ENCODE measurements around the gene CACYBP.

GRCh38 chr1:175035865-175036264 is 36.1 kb downstream of the CACYBP start:
- TF ChIP-seq KDM1A (IDR thresholded peaks at IDR 0.05; ENCODE audit: borderline replicate concordance, low read length) (no peak), SRF (IDR thresholded peaks at IDR 0.05; ENCODE audit: low read depth, low read length) (no peak), SIX5 (IDR thresholded peaks at IDR 0.05; ENCODE audit: low read depth, low read length) (no peak), BRCA1 (IDR thresholded peaks at IDR 0.05; ENCODE audit: low read depth, low read length) (no peak), EP300 (IDR thresholded peaks at IDR 0.05; ENCODE audit: borderline replicate concordance in 1 of 2, low read depth in 2 of 2, low read length in 2 of 2) (no peak), MAFK (IDR thresholded peaks at IDR 0.05; ENCODE audit: low read depth, low read length) (no peak), EGR1 (IDR thresholded peaks at IDR 0.05; ENCODE audit: borderline replicate concordance, low read depth, low read length) (no peak), RXRA (IDR thresholded peaks at IDR 0.05; ENCODE audit: insufficient read depth, low read depth, low read length) (no peak), POLR2AphosphoS5 (IDR thresholded peaks at IDR 0.05; ENCODE audit: low read depth, low read length) (no peak), EZH2 (IDR thresholded peaks at IDR 0.05; ENCODE audit: low read depth, low read length, severe bottlenecking) (no peak), SP1 (IDR thresholded peaks at IDR 0.05; ENCODE audit: low read depth, low read length) (no peak), BCL11A (IDR thresholded peaks at IDR 0.05; ENCODE audit: low read depth in 2 of 2, low read length in 2 of 2) (no peak)
- TF ChIP-seq, protein P1, sequence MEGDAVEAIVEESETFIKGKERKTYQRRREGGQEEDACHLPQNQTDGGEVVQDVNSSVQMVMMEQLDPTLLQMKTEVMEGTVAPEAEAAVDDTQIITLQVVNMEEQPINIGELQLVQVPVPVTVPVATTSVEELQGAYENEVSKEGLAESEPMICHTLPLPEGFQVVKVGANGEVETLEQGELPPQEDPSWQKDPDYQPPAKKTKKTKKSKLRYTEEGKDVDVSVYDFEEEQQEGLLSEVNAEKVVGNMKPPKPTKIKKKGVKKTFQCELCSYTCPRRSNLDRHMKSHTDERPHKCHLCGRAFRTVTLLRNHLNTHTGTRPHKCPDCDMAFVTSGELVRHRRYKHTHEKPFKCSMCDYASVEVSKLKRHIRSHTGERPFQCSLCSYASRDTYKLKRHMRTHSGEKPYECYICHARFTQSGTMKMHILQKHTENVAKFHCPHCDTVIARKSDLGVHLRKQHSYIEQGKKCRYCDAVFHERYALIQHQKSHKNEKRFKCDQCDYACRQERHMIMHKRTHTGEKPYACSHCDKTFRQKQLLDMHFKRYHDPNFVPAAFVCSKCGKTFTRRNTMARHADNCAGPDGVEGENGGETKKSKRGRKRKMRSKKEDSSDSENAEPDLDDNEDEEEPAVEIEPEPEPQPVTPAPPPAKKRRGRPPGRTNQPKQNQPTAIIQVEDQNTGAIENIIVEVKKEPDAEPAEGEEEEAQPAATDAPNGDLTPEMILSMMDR (IDR thresholded peaks at IDR 0.05; ENCODE audit: control extremely low read depth in 1 of 3, insufficient read depth in 1 of 3, low read depth in 1 of 3, low read length in 3 of 3) = no peak
